Adrenal gland (tissue), 12 donors: ENCODE results near the gene PCNX2. TPM values are rescaled to one million over a fixed set of nuclear protein-coding genes. Genes with fewer than 3 reads are reported as not detected.

Experiments
- DNase-seq, 7 donors: peaks; one replicate each; pipeline ENCODE4 v3.0.0-alpha.2; 2019 to 2020
- H3K27ac ChIP-seq, 5 donors: fragments of 200-600 bp; sonication (generic) in 4 of 5; 1 replicate in 3 of 5; 2 replicates in 2 of 5; pipeline versions ENCODE4 v1.5.1 to v1.8.0; 2016 to 2020; ENCODE audit warnings: mild to moderate bottlenecking in 1 of 5
- H3K27me3 ChIP-seq: fragments of 200-600 bp; 2 replicates; pipeline ENCODE4 v1.8.0; 2021
- H3K36me3 ChIP-seq, 2 donors: fragments of 200-600 bp; replicated peaks in 1 of 2; 1 replicate in 1 of 2; 2 replicates in 1 of 2; pipeline versions ENCODE4 v1.5.1 to v1.8.0; 2018 to 2022
- H3K4me1 ChIP-seq, 2 donors: fragments of 200-600 bp; replicated peaks in 1 of 2; 1 replicate in 1 of 2; 2 replicates in 1 of 2; pipeline versions ENCODE4 v1.5.1 to v1.8.0; 2018 to 2021
- H3K4me3 ChIP-seq, 4 donors: fragments of 200-600 bp; sonication (generic) in 3 of 4; one replicate each; pipeline ENCODE4 v1.5.1; 2016 to 2018
- H3K9me3 ChIP-seq, 3 donors: fragments of 200-600 bp; sonication (generic) in 1 of 3; replicated peaks in 1 of 3; 1 replicate in 2 of 3; 2 replicates in 1 of 3; pipeline versions ENCODE4 v1.5.1 to v1.8.0; 2016 to 2021
- CTCF ChIP-seq, 6 experiments: fragments of 450-650 bp in 4 of 6; fragments of 200-600 bp in 2 of 6; sonication (generic) in 1 of 6; IDR thresholded peaks; 1 replicate in 5 of 6; 2 replicates in 1 of 6; pipeline versions ENCODE4 v1.5.1 to v1.8.0; 2016 to 2021; ENCODE audit warnings: antibody characterized with exemption in 6 of 6, mild to moderate bottlenecking in 2 of 6, moderate library complexity in 1 of 6
- POLR2A ChIP-seq, 2 donors: fragments of 450-650 bp; IDR thresholded peaks; one replicate each; pipeline ENCODE4 v1.6.1; 2017; ENCODE audit warnings: antibody characterized with exemption in 2 of 2, mild to moderate bottlenecking in 2 of 2, moderate library complexity in 1 of 2
- WGBS, 4 donors: extraction: QIAGEN DNeasy Blood & Tissue Kit in 2 of 4; methylation state at CpG; one replicate each; pipeline versions ENCODE4 v1.1.5 to v1.1.7; 2013 to 2017; 5-methylcytosine and 5-hydroxymethylcytosine counted together
- intact Hi-C, 2 donors: fragments of 100-400 bp; cut with DNase I; formaldehyde crosslinking; loops; one replicate each; pipeline versions ENCODE4 v1.14.1 to v1.15.0; 2022 to 2023
- polyA plus RNA-seq, 3 donors: library from polyadenylated mRNA; stranded (reverse); fragments of 200-250 nt in 2 of 3; fragments of 350-450 nt in 1 of 3; fragmentation: Illumina TruSeq in 1 of 3; extraction: RNeasy Lipid Tissue Mini Kit (QIAGEN cat#74804) in 1 of 3; gene quantifications; one replicate each; pipeline ENCODE4 v1.2.3, GENCODE V29; 2013 to 2014
- total RNA-seq, 9 donors: library from RNA; depleted of rRNA in 4 of 9; stranded (reverse); fragments of >200 nt in 4 of 9; fragments of 120-200 nt in 1 of 9; fragmentation: NEBNext Ultra II Directional in 1 of 9; extraction: Animal tissue kit (Norgen Biotek cat#: 25700) in 1 of 9; gene quantifications; one replicate each; pipeline versions ENCODE4 v1.1.0 to v1.2.4, GENCODE V29; 2013 to 2023
- donor health status: healthy with polysubstance abuse.
- donor health status: Bipolar disorder and iron deficiency.
- donor health status: DM: yes; HTN: yes; CAD: no.
- donor health status: DM: no; HTN: no; CAD: no.
- donor health status: DM: no; HTN: no; CAD: no.
- donor health status: DM: yes; HTN: yes; CAD: no.

PCNX2 gene
- total and polyA plus RNA-seq, 12 donors = 2.2 to 14.5 (median 5.5) TPM

GRCh38 chr1:233097546-233097945 is 198.0 kb downstream of the PCNX2 start:
- Histone ChIP-seq H3K27me3 (no peaks in the 10 kb centered on the region), H3K27ac (no peak overlapping the region), H3K4me3 (no peak overlapping the region), H3K9me3 (no peaks in the 10 kb centered on the region), H3K36me3 (no peaks in the 10 kb centered on the region), H3K4me1 (no peaks in the 10 kb centered on the region)
- DNase-seq = no peak
- 89 to 96% (median 92%) methylated on average over 3 of the region's 3 CpGs for WGBS, 4 donors
- TF ChIP-seq POLR2A (IDR thresholded peaks at IDR 0.05) (no peak), CTCF (IDR thresholded peaks at IDR 0.05) (no peak)
- intact Hi-C loops = no loop called here

- Histone ChIP-seq H3K4me3 (no peak overlapping the region), H3K4me1 (no peaks in the 10 kb centered on the region), H3K9me3 (no peaks in the 10 kb centered on the region), H3K36me3 (no peaks in the 10 kb centered on the region), H3K27me3 (no peaks in the 10 kb centered on the region), H3K27ac (no peak overlapping the region)
- WGBS, 4 donors = 91 to 100% (median 95%) methylated on average over 1 of the region's 1 CpG
- DNase-seq = no peak
- TF ChIP-seq CTCF (IDR thresholded peaks at IDR 0.05) (no peak), POLR2A (IDR thresholded peaks at IDR 0.05) (no peak)
- intact Hi-C loops = no loop called here
These were observed 200.8 kb downstream of the PCNX2 start for GRCh38 chr1:233094691-233095090.

GRCh38 chr1:233094269-233094668 is 201.3 kb downstream of the PCNX2 start:
- no peak overlapping the region for H3K27ac ChIP-seq
- DNase-seq = no peak
- intact Hi-C loops = no loop called here
- no peaks in the 10 kb centered on the region for H3K36me3 ChIP-seq
- WGBS, 4 donors = 81 to 85% (median 83%) methylated on average over 2 of the region's 2 CpGs
- no peaks in the 10 kb centered on the region for H3K27me3 ChIP-seq
- TF ChIP-seq POLR2A (IDR thresholded peaks at IDR 0.05) = no peak
- TF ChIP-seq CTCF (IDR thresholded peaks at IDR 0.05) = no peak
- H3K9me3 ChIP-seq = no peaks in the 10 kb centered on the region
- no peak overlapping the region for H3K4me3 ChIP-seq
- H3K4me1 ChIP-seq = no peaks in the 10 kb centered on the region

- no peaks in the 10 kb centered on the region for H3K36me3 ChIP-seq
- H3K27me3 ChIP-seq = no peaks in the 10 kb centered on the region
- H3K9me3 ChIP-seq = no peaks in the 10 kb centered on the region
- intact Hi-C loops = no loop called here
- no peak for DNase-seq
- H3K27ac ChIP-seq = no peak overlapping the region
- H3K4me1 ChIP-seq = no peaks in the 10 kb centered on the region
- TF ChIP-seq POLR2A (IDR thresholded peaks at IDR 0.05) (no peak), CTCF (IDR thresholded peaks at IDR 0.05) (no peak)
- H3K4me3 ChIP-seq = no peak overlapping the region
- WGBS, 4 donors = 79 to 87% (median 84%) methylated on average over 6 to 7 of the region's 7 CpGs
These were observed 204.6 kb downstream of the PCNX2 start for GRCh38 chr1:233090746-233091494.
